Upper lobe of left lung (tissue), 6 donors: Measurements from ENCODE around the gene KMT5B. TPM values are rescaled to one million over a fixed set of nuclear protein-coding genes. Genes with fewer than 3 reads are reported as not detected.

ENCODE experiments used
- ATAC-seq, 2 donors: fragments of 200-7000 bp; cut with Tn5 transposase; one replicate each; pipeline ENCODE4 v1.9.1; 2022; ENCODE audit warnings: mild to moderate bottlenecking in 2 of 2, moderate library complexity in 2 of 2; ENCODE audit not compliant: low FRiP score in 2 of 2
- DNase-seq, 2 donors: peaks; one replicate each; pipeline ENCODE4 v3.0.0-alpha.2; 2019 to 2020
- H3K27ac ChIP-seq, 4 donors: fragments of 200-600 bp; sonication (generic); one replicate each; pipeline ENCODE4 v1.5.1; 2016 to 2019
- H3K27me3 ChIP-seq, 4 donors: fragments of 200-600 bp; sonication (generic); one replicate each; pipeline ENCODE4 v1.5.1; 2017 to 2019
- H3K36me3 ChIP-seq, 4 donors: fragments of 200-600 bp; sonication (generic); one replicate each; pipeline ENCODE4 v1.5.1; 2016 to 2019
- H3K4me1 ChIP-seq, 4 donors: fragments of 200-600 bp; sonication (generic); one replicate each; pipeline ENCODE4 v1.5.1; 2018 to 2019
- H3K4me3 ChIP-seq, 4 donors: fragments of 200-600 bp; sonication (generic); one replicate each; pipeline ENCODE4 v1.5.1; 2017 to 2019; ENCODE audit warnings: mild to moderate bottlenecking in 2 of 4, moderate library complexity in 1 of 4
- H3K9me3 ChIP-seq, 4 donors: fragments of 200-600 bp; sonication (generic); one replicate each; pipeline ENCODE4 v1.5.1; 2018 to 2019
- CTCF ChIP-seq, 6 experiments: fragments of 450-650 bp in 4 of 6; fragments of 200-600 bp in 2 of 6; sonication (generic) in 2 of 6; IDR thresholded peaks; one replicate each; pipeline ENCODE4 v1.5.1; 2016 to 2019; ENCODE audit warnings: antibody characterized with exemption in 6 of 6
- EP300 ChIP-seq, 4 donors: sonication (generic); formaldehyde crosslinking; IDR thresholded peaks; one replicate each; pipeline ENCODE4 v1.5.1; 2017; ENCODE audit warnings: antibody characterized with exemption in 4 of 4, control low read depth in 2 of 4
- POLR2A ChIP-seq, 4 donors: fragments of 450-650 bp; IDR thresholded peaks; one replicate each; pipeline ENCODE4 v1.5.1; 2016 to 2017; ENCODE audit warnings: antibody characterized with exemption in 4 of 4, mild to moderate bottlenecking in 2 of 4
- POLR2AphosphoS5 ChIP-seq, 2 donors: sonication (generic); formaldehyde crosslinking; IDR thresholded peaks; one replicate each; pipeline ENCODE4 v1.5.1; 2017; ENCODE audit warnings: antibody characterized with exemption in 2 of 2
- WGBS, 2 donors: methylation state at CpG; one replicate each; pipeline ENCODE4 v1.1.5; 2017 to 2018; 5-methylcytosine and 5-hydroxymethylcytosine counted together
- total RNA-seq, 6 donors: library from RNA; depleted of rRNA in 4 of 6; stranded (reverse); fragments of >200 nt in 4 of 6; gene quantifications; one replicate each; pipeline versions ENCODE4 v1.1.0 to v1.2.1, GENCODE V29; 2016 to 2021
- donor health status: DM: no; HTN: no; CAD: no; lungs with moderate emphysema.
- donor health status: DM: no; HTN: yes; CAD: no; lungs with severe emphysema.

KMT5B gene
- total RNA-seq, 6 donors from 2014 or later: 19.3 to 61.2 (median 41.0) TPM

GRCh38 chr11:68259122-68259959 is 46.2 kb upstream of the KMT5B start:
- H3K4me1 ChIP-seq: peaks cover 4 to 10% (median 9%) of the 10 kb centered on the region in 4 donors
- H3K9me3 ChIP-seq: no peaks in the 10 kb centered on the region
- peaks cover 11 to 39% (median 34%) of the 10 kb centered on the region in 4 donors for H3K36me3 ChIP-seq
- H3K4me3 ChIP-seq: no peak overlapping the region
- WGBS, 2 donors: 87 to 90% methylated on average over 10 to 12 of the region's 15 CpGs
- TF ChIP-seq POLR2AphosphoS5 (IDR thresholded peaks at IDR 0.05) (no peak), POLR2A (IDR thresholded peaks at IDR 0.05) (no peak), EP300 (IDR thresholded peaks at IDR 0.05) (no peak), CTCF (IDR thresholded peaks at IDR 0.05) (no peak)
- H3K27me3 ChIP-seq: no peaks in the 10 kb centered on the region
- H3K27ac ChIP-seq: peak overlapping the region in 1 of 4 donors; percentile 1
- ATAC-seq (no peak), DNase-seq (no peak)

GRCh38 chr11:68258363-68258765 is 45.3 kb upstream of the KMT5B start:
- Histone ChIP-seq H3K4me1 (peaks cover 4 to 12% (median 9%) of the 10 kb centered on the region in 4 donors), H3K36me3 (peaks cover 8 to 30% (median 26%) of the 10 kb centered on the region in 4 donors), H3K27me3 (no peaks in the 10 kb centered on the region), H3K27ac (no peak overlapping the region), H3K9me3 (no peaks in the 10 kb centered on the region), H3K4me3 (no peak overlapping the region)
- WGBS, 2 donors: 94 to 96% methylated on average over 4 to 13 of the region's 13 CpGs
- ATAC-seq (no peak), DNase-seq (no peak)
- TF ChIP-seq POLR2AphosphoS5 (IDR thresholded peaks at IDR 0.05): no peak
- no peak for TF ChIP-seq EP300 (IDR thresholded peaks at IDR 0.05)
- no peak for TF ChIP-seq CTCF (IDR thresholded peaks at IDR 0.05)
- no peak for TF ChIP-seq POLR2A (IDR thresholded peaks at IDR 0.05)

- H3K9me3 ChIP-seq: no peaks in the 10 kb centered on the region
- H3K4me1 ChIP-seq: peaks cover 4 to 15% (median 9%) of the 10 kb centered on the region in 4 donors
- peak in 1 of 2 donors; percentile 7 for TF ChIP-seq POLR2AphosphoS5 (IDR thresholded peaks at IDR 0.05)
- no peak for TF ChIP-seq POLR2A (IDR thresholded peaks at IDR 0.05)
- no peak for TF ChIP-seq EP300 (IDR thresholded peaks at IDR 0.05)
- TF ChIP-seq CTCF (IDR thresholded peaks at IDR 0.05): peak; percentile 74 to 95 (median 90)
- H3K36me3 ChIP-seq: peaks cover 6 to 23% (median 20%) of the 10 kb centered on the region in 4 donors
- DNase-seq (peak; percentile 88 to 98), ATAC-seq (peak; percentile 90 to 92)
- H3K27ac ChIP-seq: no peak overlapping the region
- H3K27me3 ChIP-seq: no peaks in the 10 kb centered on the region
- H3K4me3 ChIP-seq: peak overlapping the region in 2 of 4 donors; percentile 22 to 25
- 42 to 44% methylated on average over 11 to 22 of the region's 22 CpGs for WGBS, 2 donors
These were observed 44.6 kb upstream of the KMT5B start for GRCh38 chr11:68257477-68258362.

GRCh38 chr11:68256331-68256741 is 43.2 kb upstream of the KMT5B start:
- H3K4me1 ChIP-seq: peaks cover 4 to 15% (median 9%) of the 10 kb centered on the region in 4 donors
- no peaks in the 10 kb centered on the region for H3K27me3 ChIP-seq
- TF ChIP-seq POLR2AphosphoS5 (IDR thresholded peaks at IDR 0.05) (no peak), EP300 (IDR thresholded peaks at IDR 0.05) (no peak), POLR2A (IDR thresholded peaks at IDR 0.05) (no peak), CTCF (IDR thresholded peaks at IDR 0.05) (no peak)
- WGBS, 2 donors: 67 to 76% methylated on average over 9 of the region's 9 CpGs
- peaks cover 0 to 9% (median 6%) of the 10 kb centered on the region in 4 donors for H3K36me3 ChIP-seq
- no peak overlapping the region for H3K4me3 ChIP-seq
- H3K27ac ChIP-seq: no peak overlapping the region
- DNase-seq (no peak), ATAC-seq (no peak)
- H3K9me3 ChIP-seq: no peaks in the 10 kb centered on the region
